Measurements from ENCODE around the gene GPHN. TPM values are rescaled to one million over a fixed set of nuclear protein-coding genes. Genes with fewer than 3 reads are reported as not detected.

The GPHN gene
- total RNA-seq, 4 donors from 2014 or later: 9.1 to 21.1 (median 15.9) TPM

GRCh38 chr14:66859063-66859671 lies 351.2 kb downstream of the GPHN start:
- 96% methylated on average over 5 of the region's 5 CpGs for WGBS

GRCh38 chr14:66881596-66881995 lies 373.6 kb downstream of the GPHN start:
- no peak for TF ChIP-seq EP300 (IDR thresholded peaks at IDR 0.05)
- TF ChIP-seq POLR2A (IDR thresholded peaks at IDR 0.05; ENCODE audit: low read depth): no peak
- no peak for TF ChIP-seq CTCF (IDR thresholded peaks at IDR 0.05)
- TF ChIP-seq POLR2AphosphoS5 (IDR thresholded peaks at IDR 0.05): no peak
- H3K27ac ChIP-seq (replicated peaks in 1 of 4): no peak overlapping the region

More at GRCh38 chr14:66859063-66859671, 351.2 kb downstream of the GPHN start:
- TF ChIP-seq CTCF (IDR thresholded peaks at IDR 0.05): no peak
- no peak for TF ChIP-seq EP300 (IDR thresholded peaks at IDR 0.05)
- no peak for TF ChIP-seq POLR2A (IDR thresholded peaks at IDR 0.05; ENCODE audit: low read depth)
- TF ChIP-seq POLR2AphosphoS5 (IDR thresholded peaks at IDR 0.05): no peak
- intact Hi-C loops (cut with DNase I): no loop called here
- Histone ChIP-seq H3K27me3 (no peaks in the 10 kb centered on the region), H3K9me3 (no peaks in the 10 kb centered on the region), H3K4me3 (no peak overlapping the region), H3K27ac (replicated peaks in 1 of 4) (no peak overlapping the region), H3K36me3 (no peaks in the 10 kb centered on the region), H3K4me1 (no peaks in the 10 kb centered on the region)
- DNase-seq (ENCODE audit: extremely low spot score): no peak

GRCh38 chr14:66884149-66884548 lies 376.2 kb downstream of the GPHN start:
- H3K27me3 ChIP-seq: no peaks in the 10 kb centered on the region
- DNase-seq (ENCODE audit: extremely low spot score): no peak
- no peak overlapping the region for H3K27ac ChIP-seq (replicated peaks in 1 of 4)
- 57% methylated on average over 2 of the region's 2 CpGs for WGBS
- no peak overlapping the region for H3K4me3 ChIP-seq
- H3K36me3 ChIP-seq: no peaks in the 10 kb centered on the region
- TF ChIP-seq POLR2A (IDR thresholded peaks at IDR 0.05; ENCODE audit: low read depth): no peak
- TF ChIP-seq POLR2AphosphoS5 (IDR thresholded peaks at IDR 0.05): no peak
- no peak for TF ChIP-seq EP300 (IDR thresholded peaks at IDR 0.05)
- TF ChIP-seq CTCF (IDR thresholded peaks at IDR 0.05): no peak
- peaks cover 0 to 3% (median 0%) of the 10 kb centered on the region in 4 donors for H3K9me3 ChIP-seq
- no peaks in the 10 kb centered on the region for H3K4me1 ChIP-seq
- intact Hi-C loops (cut with DNase I): no loop called here

More at GRCh38 chr14:66881596-66881995, 373.6 kb downstream of the GPHN start:
- H3K4me3 ChIP-seq: no peak overlapping the region
- H3K27me3 ChIP-seq: no peaks in the 10 kb centered on the region
- peaks cover 0 to 8% (median 4%) of the 10 kb centered on the region in 4 donors for H3K9me3 ChIP-seq
- DNase-seq (ENCODE audit: extremely low spot score): no peak
- intact Hi-C loops (cut with DNase I): no loop called here
- no peaks in the 10 kb centered on the region for H3K4me1 ChIP-seq
- no peaks in the 10 kb centered on the region for H3K36me3 ChIP-seq

DNA sequence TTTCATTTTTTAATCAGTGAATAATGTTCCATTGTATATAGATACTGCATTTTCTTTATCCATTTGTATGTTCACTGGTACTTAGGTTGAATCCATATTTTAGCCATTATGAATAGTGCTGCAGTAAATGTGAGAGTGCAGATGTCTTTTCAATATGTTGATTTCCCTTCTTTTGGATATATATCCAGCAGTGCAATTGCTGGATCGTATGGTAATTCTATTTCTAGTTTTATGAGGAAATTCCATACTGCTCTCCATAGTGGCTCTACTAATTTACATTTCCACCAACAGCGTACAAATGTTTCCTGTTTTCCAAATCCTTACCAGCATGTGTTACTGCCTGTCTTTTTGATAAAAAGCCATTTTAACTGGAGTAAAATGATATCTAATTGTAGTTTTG lies 392.8 kb downstream of the GPHN start:
- H3K4me1 ChIP-seq: no peaks in the 10 kb centered on the region
- intact Hi-C loops (cut with DNase I): no loop called here
- no peak for DNase-seq (ENCODE audit: extremely low spot score)
- H3K27me3 ChIP-seq: no peaks in the 10 kb centered on the region
- WGBS: 91% methylated on average over 2 of the region's 2 CpGs
- H3K36me3 ChIP-seq: no peaks in the 10 kb centered on the region
- H3K4me3 ChIP-seq: no peak overlapping the region
- no peak overlapping the region for H3K27ac ChIP-seq (replicated peaks in 1 of 4)
- TF ChIP-seq EP300 (IDR thresholded peaks at IDR 0.05): no peak
- no peak for TF ChIP-seq CTCF (IDR thresholded peaks at IDR 0.05)
- TF ChIP-seq POLR2A (IDR thresholded peaks at IDR 0.05; ENCODE audit: low read depth): no peak
- no peak for TF ChIP-seq POLR2AphosphoS5 (IDR thresholded peaks at IDR 0.05)
- H3K9me3 ChIP-seq: no peaks in the 10 kb centered on the region

All from esophagus muscularis mucosa (tissue), 4 donors.